ENCODE results near the gene TRAF5. TPM values are rescaled to one million over a fixed set of nuclear protein-coding genes. Genes with fewer than 3 reads are reported as not detected.
A peak's percentile ranks its signal among the peaks of the same experiment; 100 is the strongest.

Gene TRAF5
- total and polyA plus RNA-seq, 3 donors from 2014 or later: 20.3 to 25.1 (median 22.2) TPM

GRCh38 chr1:211378844-211379243, 52.2 kb downstream of the TRAF5 start:
- H3K27me3 ChIP-seq: no peaks in the 10 kb centered on the region
- DNase-seq: no peak
- H3K27ac ChIP-seq: no peak overlapping the region
- intact Hi-C loops (cut with DNase I; ENCODE audit: low total_unique reads): no loop called here
- 82% methylated on average over 4 of the region's 4 CpGs for WGBS, 2 donors
- H3K9me3 ChIP-seq: no peaks in the 10 kb centered on the region
- TF ChIP-seq, protein P1, sequence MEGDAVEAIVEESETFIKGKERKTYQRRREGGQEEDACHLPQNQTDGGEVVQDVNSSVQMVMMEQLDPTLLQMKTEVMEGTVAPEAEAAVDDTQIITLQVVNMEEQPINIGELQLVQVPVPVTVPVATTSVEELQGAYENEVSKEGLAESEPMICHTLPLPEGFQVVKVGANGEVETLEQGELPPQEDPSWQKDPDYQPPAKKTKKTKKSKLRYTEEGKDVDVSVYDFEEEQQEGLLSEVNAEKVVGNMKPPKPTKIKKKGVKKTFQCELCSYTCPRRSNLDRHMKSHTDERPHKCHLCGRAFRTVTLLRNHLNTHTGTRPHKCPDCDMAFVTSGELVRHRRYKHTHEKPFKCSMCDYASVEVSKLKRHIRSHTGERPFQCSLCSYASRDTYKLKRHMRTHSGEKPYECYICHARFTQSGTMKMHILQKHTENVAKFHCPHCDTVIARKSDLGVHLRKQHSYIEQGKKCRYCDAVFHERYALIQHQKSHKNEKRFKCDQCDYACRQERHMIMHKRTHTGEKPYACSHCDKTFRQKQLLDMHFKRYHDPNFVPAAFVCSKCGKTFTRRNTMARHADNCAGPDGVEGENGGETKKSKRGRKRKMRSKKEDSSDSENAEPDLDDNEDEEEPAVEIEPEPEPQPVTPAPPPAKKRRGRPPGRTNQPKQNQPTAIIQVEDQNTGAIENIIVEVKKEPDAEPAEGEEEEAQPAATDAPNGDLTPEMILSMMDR (IDR thresholded peaks at IDR 0.05): no peak
- TF ChIP-seq POLR2A (IDR thresholded peaks at IDR 0.05): no peak
- no peak overlapping the region for H3K4me3 ChIP-seq
- H3K4me1 ChIP-seq: peaks cover 9% of the 10 kb centered on the region
- no peaks in the 10 kb centered on the region for H3K36me3 ChIP-seq (ENCODE audit: low read depth, missing control alignments)

GRCh38 chr1:211379446-211379845, 52.8 kb downstream of the TRAF5 start:
- intact Hi-C loops (cut with DNase I; ENCODE audit: low total_unique reads): no loop called here
- Histone ChIP-seq H3K27me3 (no peaks in the 10 kb centered on the region), H3K4me1 (peaks cover 9% of the 10 kb centered on the region), H3K36me3 (ENCODE audit: low read depth, missing control alignments) (no peaks in the 10 kb centered on the region), H3K4me3 (no peak overlapping the region), H3K9me3 (no peaks in the 10 kb centered on the region), H3K27ac (no peak overlapping the region)
- no peak for TF ChIP-seq POLR2A (IDR thresholded peaks at IDR 0.05)
- TF ChIP-seq, protein P1 (IDR thresholded peaks at IDR 0.05): no peak
- DNase-seq: no peak

GRCh38 chr1:211381481-211382181, 55.0 kb downstream of the TRAF5 start:
- no peak overlapping the region for H3K27ac ChIP-seq
- intact Hi-C loops (cut with DNase I; ENCODE audit: low total_unique reads): no loop called here
- H3K4me1 ChIP-seq: peaks cover 3% of the 10 kb centered on the region
- H3K4me3 ChIP-seq: peak overlapping the region; percentile 85 to 95
- TF ChIP-seq POLR2A (IDR thresholded peaks at IDR 0.05): no peak
- TF ChIP-seq, protein P1 (IDR thresholded peaks at IDR 0.05): no peak
- no peaks in the 10 kb centered on the region for H3K9me3 ChIP-seq
- DNase-seq: no peak
- no peaks in the 10 kb centered on the region for H3K36me3 ChIP-seq (ENCODE audit: low read depth, missing control alignments)
- H3K27me3 ChIP-seq: no peaks in the 10 kb centered on the region
- WGBS, 2 donors: 43 to 63% methylated on average over 5 of the region's 5 CpGs

GRCh38 chr1:211382182-211382713, 55.6 kb downstream of the TRAF5 start:
- Histone ChIP-seq H3K9me3 (no peaks in the 10 kb centered on the region), H3K36me3 (ENCODE audit: low read depth, missing control alignments) (no peaks in the 10 kb centered on the region), H3K27ac (peak overlapping the region; percentile 91 to 96), H3K4me1 (peaks cover 3% of the 10 kb centered on the region), H3K27me3 (no peaks in the 10 kb centered on the region), H3K4me3 (peak overlapping the region; percentile 85 to 95)
- TF ChIP-seq, protein P1 (IDR thresholded peaks at IDR 0.05): no peak
- WGBS, 2 donors: 3 to 9% methylated on average over 17 of the region's 17 CpGs
- intact Hi-C loops (cut with DNase I; ENCODE audit: low total_unique reads): no loop called here
- DNase-seq: no peak
